K562 (cell line): ENCODE measurements around the gene PRKAA1. TPM values are rescaled to one million over a fixed set of nuclear protein-coding genes. Genes with fewer than 3 reads are reported as not detected.

Experiments
- C11orf30 ChIP-seq: fragments of 450-650 bp; IDR thresholded peaks from 2 replicates; pipeline ENCODE4 v1.6.1; 2016; ENCODE audit warnings: low read depth, mild to moderate bottlenecking
- CBFA2T2 ChIP-seq: fragments of 450-650 bp; conservative IDR thresholded peaks from 2 replicates; pipeline ENCODE4 v1.6.1; 2017; ENCODE audit warnings: mild to moderate bottlenecking
- DDX20 ChIP-seq: fragments of 450-650 bp; IDR thresholded peaks from 2 replicates; pipeline ENCODE4 v1.6.1; 2016; ENCODE audit warnings: missing genetic modification characterization, low read depth, mild to moderate bottlenecking, missing compliant biosample characterization, moderate library complexity
- ELF4 ChIP-seq: fragments of 450-650 bp; formaldehyde crosslinking; IDR thresholded peaks from 2 replicates; pipeline ENCODE4 v1.4.0; 2022; ENCODE audit warnings: missing genetic modification characterization
- EP400 ChIP-seq: fragments of 450-650 bp; IDR thresholded peaks from 2 replicates; pipeline ENCODE4 v1.6.1; 2017; ENCODE audit warnings: antibody characterized with exemption, mild to moderate bottlenecking, moderate library complexity
- ETV6 ChIP-seq, 3 experiments: fragments of 150-350 bp in 1 of 3; sonication (generic) in 1 of 3; formaldehyde crosslinking in 1 of 3; IDR thresholded peaks; 2 replicates each; pipeline versions ENCODE4 v1.6.1 to v1.8.0; 2014 to 2022; ENCODE audit warnings: borderline replicate concordance in 2 of 3, low read depth in 2 of 3, antibody characterized with exemption in 1 of 3, low read length in 1 of 3, mild to moderate bottlenecking in 1 of 3, missing genetic modification reagents in 1 of 3
- FIP1L1 ChIP-seq: fragments of 200-400 bp; formaldehyde crosslinking; IDR thresholded peaks from 2 replicates; pipeline ENCODE4 v1.6.1; 2018; ENCODE audit warnings: mild to moderate bottlenecking, low read depth, low read length; ENCODE audit not compliant: poor library complexity, severe bottlenecking
- FOXK1 ChIP-seq: sonication (generic); formaldehyde crosslinking; IDR thresholded peaks from 2 replicates; pipeline ENCODE4 v1.8.0; 2022; ENCODE audit warnings: missing genetic modification reagents, mild to moderate bottlenecking, borderline replicate concordance
- HDGF ChIP-seq: fragments of 450-650 bp; IDR thresholded peaks from 2 replicates; pipeline ENCODE4 v1.6.1; 2016
- HEY1 ChIP-seq: fragments of 250-450 bp; sonication (Bioruptor Pico); IDR thresholded peaks from 2 replicates; pipeline ENCODE4 v1.5.0; 2020; ENCODE audit warnings: mild to moderate bottlenecking, moderate library complexity, borderline replicate concordance
- HIVEP1 ChIP-seq: fragments of 250-450 bp; sonication (Bioruptor Pico); IDR thresholded peaks from 2 replicates; pipeline ENCODE4 v1.4.0; 2020; ENCODE audit warnings: mild to moderate bottlenecking
- HNRNPLL ChIP-seq: fragments of 200-400 bp; formaldehyde crosslinking; IDR thresholded peaks from 2 replicates; pipeline ENCODE4 v1.6.1; 2017; ENCODE audit warnings: low read length, low read depth, mild to moderate bottlenecking; ENCODE audit not compliant: poor library complexity, severe bottlenecking
- MTA3 ChIP-seq: fragments of 450-650 bp; formaldehyde crosslinking; IDR thresholded peaks from 2 replicates; pipeline ENCODE4 v1.6.1; 2017; ENCODE audit warnings: mild to moderate bottlenecking, borderline replicate concordance
- NCOA2 ChIP-seq, 2 experiments: fragments of 450-650 bp; IDR thresholded peaks; 2 replicates each; pipeline ENCODE4 v1.6.1; 2018; ENCODE audit warnings: mild to moderate bottlenecking in 2 of 2, moderate library complexity in 1 of 2; ENCODE audit not compliant: partially characterized antibody in 2 of 2
- NFIX ChIP-seq: fragments of 250-450 bp; sonication (Bioruptor Pico); IDR thresholded peaks from 2 replicates; pipeline ENCODE4 v1.4.0; 2020; ENCODE audit warnings: low read depth, mild to moderate bottlenecking, moderate library complexity
- SAFB ChIP-seq: fragments of 200-400 bp; formaldehyde crosslinking; IDR thresholded peaks from 2 replicates; pipeline ENCODE4 v1.6.1; 2017; ENCODE audit warnings: low read depth, low read length, borderline replicate concordance
- SIX5 ChIP-seq, 2 experiments: IDR thresholded peaks; 2 replicates each; pipeline ENCODE4 v1.6.1; 2011; ENCODE audit warnings: low read length in 2 of 2, borderline replicate concordance in 1 of 2, low read depth in 1 of 2, mild to moderate bottlenecking in 1 of 2, moderate library complexity in 1 of 2; ENCODE audit not compliant: insufficient read depth in 1 of 2
- ZNF175 ChIP-seq: fragments of 200-800 bp; sonication (Bioruptor generic); IDR thresholded peaks from 2 replicates; pipeline ENCODE4 v1.6.1; 2016; ENCODE audit warnings: low read depth, mild to moderate bottlenecking, missing genetic modification characterization, missing compliant biosample characterization
- ZNF512 ChIP-seq: IDR thresholded peaks from 2 replicates; pipeline ENCODE4 v1.6.1; 2016; ENCODE audit warnings: missing genetic modification characterization, missing compliant biosample characterization
- ZNF644 ChIP-seq: fragments of 200-800 bp; sonication (Bioruptor generic); IDR thresholded peaks from 2 replicates; pipeline ENCODE4 v1.6.1; 2016; ENCODE audit warnings: low read depth, missing genetic modification characterization, missing compliant biosample characterization
- ZNF655 ChIP-seq: fragments of 250-450 bp; sonication (Bioruptor Pico); IDR thresholded peaks from 2 replicates; pipeline ENCODE4 v1.5.0; 2021
- ZNF695 ChIP-seq: fragments of 450-650 bp; formaldehyde crosslinking; IDR thresholded peaks from 2 replicates; pipeline ENCODE4 v1.4.0; 2020; ENCODE audit warnings: mild to moderate bottlenecking, moderate library complexity
- ZNF766 ChIP-seq: fragments of 200-800 bp; sonication (Bioruptor generic); conservative IDR thresholded peaks from 2 replicates; pipeline ENCODE4 v1.6.1; 2016; ENCODE audit warnings: missing genetic modification characterization, missing compliant biosample characterization
- polyA plus RNA-seq, 8 experiments: library from polyadenylated mRNA; depleted of rRNA in 4 of 8; stranded (reverse) in 5 of 8; unstranded in 3 of 8; fragments of >200 nt; fragmentation: Nextera tagmentation in 2 of 8; fragmentation: Illumina TruSeq in 1 of 8; extraction: Ambion mirVana in 2 of 8; extraction: Trizol in 1 of 8; gene quantifications; 2 replicates each; pipeline versions ENCODE4 v1.2.1 to v1.2.3, GENCODE V29; 2011 to 2014; ENCODE audit warnings: inconsistent platforms in 1 of 8, missing spikeins in 1 of 8
- total RNA-seq, 7 experiments: library from RNA; depleted of rRNA in 6 of 7; stranded (reverse); fragments of >200 nt in 6 of 7; fragmentation: Illumina TruSeq in 2 of 7; extraction: Trizol in 2 of 7; gene quantifications; 2 replicates each; pipeline versions ENCODE4 v1.2.1 to v1.2.3, GENCODE V29; 2011 to 2021; ENCODE audit warnings: low replicate concordance in 1 of 7
- TF ChIP-seq, protein P1 (sequence below): fragments of 450-650 bp; IDR thresholded peaks from 2 replicates; pipeline ENCODE4 v1.6.1; 2018; ENCODE audit not compliant: partially characterized antibody

PRKAA1 gene
- total and polyA plus RNA-seq, 9 of the 15 experiments (the other 6 are each of a cell fraction or from before 2014, with no cell fraction given), result 24.5 to 84.0 (median 51.4) TPM

DNA sequence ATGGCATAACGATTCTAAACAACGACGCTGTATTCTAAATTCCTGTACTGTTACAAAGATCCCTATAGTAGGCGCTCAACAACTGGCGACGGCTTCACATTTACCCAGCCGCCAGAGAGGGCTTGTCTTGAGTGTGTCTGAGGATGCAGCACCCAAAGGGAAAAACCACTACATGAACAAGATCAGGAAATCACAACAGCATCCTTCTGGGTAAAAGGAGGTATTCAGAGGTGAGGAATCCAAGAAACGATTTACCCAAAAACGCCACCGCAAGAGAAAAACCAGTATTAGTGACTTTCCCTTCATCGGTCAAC lies 43.1 kb downstream of the PRKAA1 start (continued):
- TF ChIP-seq MTA3 (no peak), FOXK1 (CRISPR knock-in tag) (no peak), DDX20 (tag) (no peak), EP400 (0 out of 2 replicates have a peak, but pooled peaks have one; percentile 18), ZNF766 (CRISPR knock-in tag) (no peak), ETV6 (IDR thresholded peaks at IDR 0.05; ENCODE audit: borderline replicate concordance in 1 of 2, low read depth in 2 of 2, low read length in 1 of 2) (no peak), ETV6 (CRISPR knock-in tag; IDR thresholded peaks at IDR 0.05; ENCODE audit: borderline replicate concordance) (no peak), C11orf30 (no peak), ZNF512 (tag) (no peak), HNRNPLL (no peak), ZNF175 (CRISPR knock-in tag) (no peak), SAFB (no peak), HEY1 (no peak), HDGF (no peak), CBFA2T2 (no peak), ZNF644 (no peak), NCOA2 (IDR thresholded peaks at IDR 0.05; ENCODE audit: partially characterized antibody in 2 of 2) (no peak), FIP1L1 (peak; percentile 10), SIX5 (IDR thresholded peaks at IDR 0.05; ENCODE audit: borderline replicate concordance in 1 of 2, insufficient read depth in 1 of 2, low read depth in 1 of 2, low read length in 2 of 2) (no peak), NFIX (CRISPR knock-in tag) (no peak), HIVEP1 (CRISPR knock-in tag) (no peak), ZNF695 (no peak), ELF4 (no peak), ZNF655 (no peak)
- TF ChIP-seq, protein P1, sequence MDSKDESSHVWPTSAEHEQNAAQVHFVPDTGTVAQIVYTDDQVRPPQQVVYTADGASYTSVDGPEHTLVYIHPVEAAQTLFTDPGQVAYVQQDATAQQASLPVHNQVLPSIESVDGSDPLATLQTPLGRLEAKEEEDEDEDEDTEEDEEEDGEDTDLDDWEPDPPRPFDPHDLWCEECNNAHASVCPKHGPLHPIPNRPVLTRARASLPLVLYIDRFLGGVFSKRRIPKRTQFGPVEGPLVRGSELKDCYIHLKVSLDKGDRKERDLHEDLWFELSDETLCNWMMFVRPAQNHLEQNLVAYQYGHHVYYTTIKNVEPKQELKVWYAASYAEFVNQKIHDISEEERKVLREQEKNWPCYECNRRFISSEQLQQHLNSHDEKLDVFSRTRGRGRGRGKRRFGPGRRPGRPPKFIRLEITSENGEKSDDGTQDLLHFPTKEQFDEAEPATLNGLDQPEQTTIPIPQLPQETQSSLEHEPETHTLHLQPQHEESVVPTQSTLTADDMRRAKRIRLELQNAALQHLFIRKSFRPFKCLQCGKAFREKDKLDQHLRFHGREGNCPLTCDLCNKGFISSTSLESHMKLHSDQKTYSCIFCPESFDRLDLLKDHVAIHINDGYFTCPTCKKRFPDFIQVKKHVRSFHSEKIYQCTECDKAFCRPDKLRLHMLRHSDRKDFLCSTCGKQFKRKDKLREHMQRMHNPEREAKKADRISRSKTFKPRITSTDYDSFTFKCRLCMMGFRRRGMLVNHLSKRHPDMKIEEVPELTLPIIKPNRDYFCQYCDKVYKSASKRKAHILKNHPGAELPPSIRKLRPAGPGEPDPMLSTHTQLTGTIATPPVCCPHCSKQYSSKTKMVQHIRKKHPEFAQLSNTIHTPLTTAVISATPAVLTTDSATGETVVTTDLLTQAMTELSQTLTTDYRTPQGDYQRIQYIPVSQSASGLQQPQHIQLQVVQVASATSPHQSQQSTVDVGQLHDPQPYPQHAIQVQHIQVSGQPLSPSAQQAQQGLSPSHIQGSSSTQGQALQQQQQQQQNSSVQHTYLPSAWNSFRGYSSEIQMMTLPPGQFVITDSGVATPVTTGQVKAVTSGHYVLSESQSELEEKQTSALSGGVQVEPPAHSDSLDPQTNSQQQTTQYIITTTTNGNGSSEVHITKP, result peak; percentile 93
